HepG2 (cell line): Measurements from ENCODE around the gene HBA2. TPM values are rescaled to one million over a fixed set of nuclear protein-coding genes. Genes with fewer than 3 reads are reported as not detected.

Experiments used
- ATAC-seq: fragments of 200-7000 bp; cut with Tn5 transposase; 3 replicates; pipeline ENCODE4 v1.9.1; 2020; ENCODE audit warnings: mild to moderate bottlenecking, moderate library complexity
- BruUV-seq: library from RNA; stranded (reverse); fragments of 400-500 nt; replicated peaks from 2 replicates; lab custom pipeline; 2021; lab: Mats Ljungman, UMichigan
- CTCF ChIA-PET: fragments of 300-600 bp; formaldehyde crosslinking; extraction: SDS; loops from one replicate; lab custom pipeline; 2021; ENCODE audit warnings: low total read pairs, inconsistent platforms, low intra/inter-chr PET ratio; lab: Yijun Ruan, JAX
- POLR2A ChIA-PET: fragments of 350-600 bp; sonication (Branson Sonifier 250); formaldehyde crosslinking; loops from one replicate; lab custom pipeline; 2020; ENCODE audit warnings: antibody characterized with exemption, inconsistent platforms; lab: Yijun Ruan, JAX
- DNase-seq: peaks from one replicate; pipeline ENCODE4 v3.0.0-alpha.2; 2015; ENCODE audit warnings: low spot score
- FAIRE-seq: peaks from 3 replicates; lab custom pipeline; 2011; peaks lifted over from hg19 to GRCh38; lab: Jason Lieb, UNC
- H2AFZ ChIP-seq: one replicate; pipeline ENCODE4 v1.6.1; 2011; ENCODE audit warnings: low read length, inconsistent platforms
- H3K27ac ChIP-seq: fragments of 300-600 bp; 3 replicates; pipeline ENCODE4 v1.8.0; 2011; ENCODE audit warnings: mixed run types, mild to moderate bottlenecking, mixed read lengths, low read length, inconsistent platforms; ENCODE audit not compliant: insufficient read depth; ENCODE audit errors: extremely low read length
- H3K27me3 ChIP-seq, 2 experiments: fragments of 200-600 bp in 1 of 2; 2 replicates in 1 of 2; 3 replicates in 1 of 2; pipeline versions ENCODE4 v1.6.0 to v1.8.0; 2011; ENCODE audit warnings: low read length in 2 of 2, mild to moderate bottlenecking in 2 of 2, moderate library complexity in 2 of 2, inconsistent platforms in 1 of 2; ENCODE audit not compliant: insufficient read depth in 2 of 2, control insufficient read depth in 1 of 2
- H3K36me3 ChIP-seq, 2 experiments: fragments of 200-600 bp in 1 of 2; replicated peaks in 1 of 2; 2 replicates in 1 of 2; 3 replicates in 1 of 2; pipeline versions ENCODE4 v1.5.1 to v1.8.0; 2011; ENCODE audit warnings: low read length in 2 of 2, inconsistent platforms in 1 of 2; ENCODE audit not compliant: insufficient read depth in 2 of 2, control insufficient read depth in 1 of 2
- H3K4me1 ChIP-seq: 2 replicates; pipeline ENCODE4 v1.5.1; 2012; ENCODE audit warnings: low read length, inconsistent platforms; ENCODE audit not compliant: insufficient read depth
- H3K4me2 ChIP-seq: 2 replicates; pipeline ENCODE4 v1.6.0; 2011; ENCODE audit warnings: low read depth, low read length, inconsistent platforms
- H3K4me3 ChIP-seq, 3 experiments: fragments of 200-600 bp in 1 of 3; sonication (generic), shearing (Covaris generic) in 1 of 3; replicated peaks in 1 of 3; 2 replicates each; pipeline ENCODE4 v1.5.1; 2011 to 2016; ENCODE audit warnings: low read length in 3 of 3, inconsistent platforms in 2 of 3, low read depth in 2 of 3, mild to moderate bottlenecking in 2 of 3, control low read depth in 1 of 3, mixed read lengths in 1 of 3; ENCODE audit not compliant: insufficient read depth in 1 of 3
- H3K79me2 ChIP-seq: one replicate; pipeline ENCODE4 v1.6.1; 2011; ENCODE audit warnings: low read length, inconsistent platforms; ENCODE audit not compliant: insufficient read depth
- H3K9ac ChIP-seq: 2 replicates; pipeline ENCODE4 v1.6.0; 2011; ENCODE audit warnings: mild to moderate bottlenecking, low read depth, low read length, inconsistent platforms; ENCODE audit not compliant: insufficient read depth
- H3K9me3 ChIP-seq: 2 replicates; pipeline ENCODE4 v1.5.1; 2012; ENCODE audit warnings: mild to moderate bottlenecking, low read length
- H4K20me1 ChIP-seq: 2 replicates; pipeline ENCODE4 v1.6.0; 2011; ENCODE audit warnings: inconsistent platforms, mild to moderate bottlenecking, low read length, moderate library complexity; ENCODE audit not compliant: insufficient read depth
- DZIP1 ChIP-seq: sonication (generic); formaldehyde crosslinking; IDR thresholded peaks from 2 replicates; pipeline ENCODE4 v1.5.0; 2020; ENCODE audit warnings: mild to moderate bottlenecking, missing genetic modification reagents
- FOXA3 ChIP-seq: IDR thresholded peaks from 2 replicates; pipeline ENCODE4 v1.6.1; 2016; ENCODE audit warnings: missing genetic modification reagents, missing compliant biosample characterization
- KLF6 ChIP-seq: IDR thresholded peaks from 2 replicates; pipeline ENCODE4 v1.8.0; 2016; ENCODE audit warnings: missing biosample characterization, missing genetic modification reagents
- KMT2B ChIP-seq: IDR thresholded peaks from 2 replicates; pipeline ENCODE4 v1.6.1; 2016; ENCODE audit warnings: missing genetic modification reagents, missing compliant biosample characterization
- MIER3 ChIP-seq: IDR thresholded peaks from 2 replicates; pipeline ENCODE4 v1.6.1; 2016; ENCODE audit warnings: missing compliant biosample characterization, borderline replicate concordance
- NR3C1 ChIP-seq: sonication (generic); formaldehyde crosslinking; IDR thresholded peaks from 2 replicates; pipeline ENCODE4 v1.4.0; 2020; ENCODE audit warnings: missing genetic modification reagents
- SKIL ChIP-seq: sonication (generic); formaldehyde crosslinking; IDR thresholded peaks from 2 replicates; pipeline ENCODE4 v1.8.0; 2022; ENCODE audit warnings: missing genetic modification reagents, mild to moderate bottlenecking, moderate library complexity, borderline replicate concordance
- TARDBP ChIP-seq: sonication (generic); formaldehyde crosslinking; IDR thresholded peaks from 2 replicates; pipeline ENCODE4 v1.8.0; 2022; ENCODE audit warnings: mild to moderate bottlenecking, missing genetic modification reagents
- TFDP2 ChIP-seq: sonication (generic); formaldehyde crosslinking; IDR thresholded peaks from 2 replicates; pipeline ENCODE4 v1.4.0; 2020; ENCODE audit warnings: missing genetic modification reagents
- ZNF737 ChIP-seq: sonication (generic); formaldehyde crosslinking; IDR thresholded peaks from 2 replicates; pipeline ENCODE4 v1.5.0; 2020; ENCODE audit warnings: missing genetic modification reagents, mild to moderate bottlenecking, borderline replicate concordance
- ZSCAN21 ChIP-seq: sonication (generic); formaldehyde crosslinking; IDR thresholded peaks from 2 replicates; pipeline ENCODE4 v1.8.0; 2022; ENCODE audit warnings: mild to moderate bottlenecking, missing genetic modification reagents, moderate library complexity, borderline replicate concordance
- ZXDC ChIP-seq: sonication (generic); formaldehyde crosslinking; IDR thresholded peaks from 2 replicates; pipeline ENCODE4 v1.5.0; 2020; ENCODE audit warnings: mild to moderate bottlenecking, missing genetic modification reagents
- WGBS: methylation state at CpG from one replicate; pipeline ENCODE4 v1.1.6; 2017; ENCODE audit warnings: low lambda C conversion rate; 5-methylcytosine and 5-hydroxymethylcytosine counted together
- in situ Hi-C: cut with HindIII; loops from 2 replicates; pipeline ENCODE4 v1.10.0; 2017; ENCODE audit warnings: low pct_unique_long_range_greater_than_20kb; ENCODE audit not compliant: extremely low pct_ligation_motif_present
- intact Hi-C: fragments of 100-400 bp; cut with micrococcal nuclease; formaldehyde crosslinking; loops from one replicate; pipeline ENCODE4 v1.10.0; 2022; ENCODE audit not compliant: unreplicated experiment
- polyA plus RNA-seq, 8 experiments: library from polyadenylated mRNA; depleted of rRNA in 3 of 8; stranded (reverse) in 7 of 8; unstranded in 1 of 8; fragments of >200 nt; fragmentation: Illumina TruSeq in 4 of 8; extraction: Trizol in 4 of 8; gene quantifications; 2 replicates each; pipeline versions ENCODE4 v1.2.1 to v1.2.3, GENCODE V29; 2011 to 2016; ENCODE audit warnings: low read depth in 4 of 8, missing spikeins in 1 of 8, mixed read lengths in 1 of 8; ENCODE audit not compliant: insufficient read depth in 1 of 8
- total RNA-seq, 5 experiments: library from RNA; depleted of rRNA; stranded (reverse); fragments of >200 nt; fragmentation: Illumina TruSeq; extraction: Trizol; gene quantifications; 2 replicates each; pipeline ENCODE4 v1.2.3, GENCODE V29; 2016; ENCODE audit warnings: low read depth in 1 of 5

HBA2 gene
- total and polyA plus RNA-seq, 2 of the 13 experiments (the other 11 are each of a cell fraction or from before 2014, with no cell fraction given) = not detected

- no peak for FAIRE-seq
- POLR2A ChIA-PET = no interaction called here
Observed at GRCh38 chr16:185213-185612, 12.5 kb downstream of the HBA2 start.

More at GRCh38 chr16:185213-185612, 12.5 kb downstream of the HBA2 start:
- in situ Hi-C loops (no loop called here), intact Hi-C loops (no loop called here)
- Histone ChIP-seq H3K4me1 (peaks cover 14% of the 10 kb centered on the region; the same call in 1 of the 2 replicates), H3K79me2 (no peaks in the 10 kb centered on the region), H2AFZ (no peak overlapping the region), H3K9me3 (no peaks in the 10 kb centered on the region), H3K36me3 (peaks cover 15 to 23% of the 10 kb centered on the region in 2 experiments), H3K4me3 (no peak overlapping the region), H3K9ac (no peak overlapping the region), H3K4me2 (no peak overlapping the region), H3K27me3 (no peaks in the 10 kb centered on the region), H3K27ac (no peak overlapping the region), H4K20me1 (0 out of 2 replicates have a peak, but pooled peaks cover 4% of the 10 kb centered on the region)
- 95% methylated on average over 13 of the region's 13 CpGs for WGBS
- DNase-seq (no peak), ATAC-seq (no peak)
- no TSS peak for BruUV-seq
- CTCF ChIA-PET = no interaction called here
- TF ChIP-seq FOXA3 (CRISPR knock-in tag) = no peak
- no peak for TF ChIP-seq KLF6
- no peak for TF ChIP-seq TARDBP
- no peak for TF ChIP-seq ZSCAN21
- TF ChIP-seq ZXDC (CRISPR knock-in tag) = no peak
- no peak for TF ChIP-seq MIER3 (CRISPR knock-in tag)
- TF ChIP-seq KMT2B (CRISPR knock-in tag) = no peak
- TF ChIP-seq SKIL (CRISPR knock-in tag) = no peak
- TF ChIP-seq NR3C1 (CRISPR knock-in tag) = no peak
- no peak for TF ChIP-seq TFDP2
- TF ChIP-seq ZNF737 (CRISPR knock-in tag) = no peak
- TF ChIP-seq DZIP1 (CRISPR knock-in tag) = no peak
